ENCODE data around the gene ALDH4A1. TPM values are rescaled to one million over a fixed set of nuclear protein-coding genes. Genes with fewer than 3 reads are reported as not detected.

ALDH4A1 gene
- 6.4 and 7.9 TPM in 2 replicates for total RNA-seq

DNA sequence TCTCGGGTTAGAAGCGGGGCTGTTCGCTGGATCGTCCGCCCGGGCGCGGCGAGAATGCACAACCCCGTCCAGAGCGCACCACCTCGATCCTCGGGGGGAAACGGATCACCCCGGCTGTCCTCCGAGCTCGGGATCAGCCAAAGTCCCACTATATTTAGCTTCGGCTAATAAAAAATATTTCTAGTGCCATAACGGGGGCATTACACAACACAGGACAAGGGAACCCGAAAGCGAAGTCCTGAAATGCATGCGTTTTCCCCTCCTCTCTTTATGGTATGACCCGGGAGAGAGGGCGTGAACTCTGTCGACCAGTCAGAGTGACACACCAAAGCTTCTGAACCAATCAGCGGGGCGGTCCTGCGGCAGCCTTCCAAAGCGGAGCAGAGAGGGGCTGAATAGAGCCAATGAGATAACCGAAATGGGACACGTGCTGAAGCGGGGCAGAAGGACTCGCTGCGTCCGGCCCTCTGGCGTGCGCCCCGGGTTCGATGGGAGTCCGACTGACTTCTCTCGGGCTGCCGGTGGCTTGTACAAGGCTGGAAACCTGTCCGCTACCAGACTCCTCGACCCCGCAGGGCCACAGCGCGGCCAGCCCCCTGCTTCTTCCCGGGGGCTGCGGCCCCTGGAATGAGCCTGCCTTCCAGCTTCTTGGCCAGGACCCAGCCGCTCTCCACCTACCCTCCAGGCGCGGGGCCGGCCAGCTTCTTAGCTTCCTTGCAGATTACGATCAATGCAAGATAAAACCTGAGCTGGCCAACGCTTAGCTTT is at the start of gene ALDH4A1:
ALDH4A1 (minus strand) TSS at position 33 of the 768 bp plus-strand sequence; CDS start at position 1, 32 bp downstream.

GRCh38 chr1:18859560-18859959 is 42.8 kb downstream of the ALDH4A1 start, which contains the start of gene TAS1R2:
TSS of gene TAS1R2 (minus strand) at chr1:18859660. CDS start at chr1:18859660, 0 bp downstream.

Other genes with a start within 250 kb of the ALDH4A1 start
- not detected in 2 replicates for gene TAS1R2, start 42.9 kb downstream of the ALDH4A1 start, total RNA-seq
- 4.3 and 4.9 TPM in 2 replicates for gene IFFO2, start 54.1 kb upstream of the ALDH4A1 start, total RNA-seq